ENCODE data around the gene LINS1.

DNA sequence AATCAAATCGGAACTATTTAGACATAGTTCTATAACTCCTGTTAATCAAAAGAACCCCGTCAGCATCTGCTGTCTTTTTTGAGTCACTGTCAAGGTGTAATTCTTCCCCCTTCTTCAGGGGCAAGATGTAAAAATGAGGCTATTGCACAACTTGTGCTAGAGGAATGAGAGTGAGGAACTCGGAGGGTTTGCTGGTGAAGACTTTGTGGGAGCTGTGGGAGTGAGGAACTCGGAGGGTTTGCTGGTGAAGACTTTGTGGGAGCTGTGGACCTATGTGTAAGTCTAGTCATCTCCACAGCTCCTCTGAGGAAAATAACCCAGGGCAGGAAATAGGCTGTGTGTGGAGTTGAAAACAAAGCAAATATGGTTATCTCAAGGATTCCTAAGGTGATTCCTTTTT, 70.8 kb downstream of the LINS1 start:
- TF ChIP-seq, protein P1, sequence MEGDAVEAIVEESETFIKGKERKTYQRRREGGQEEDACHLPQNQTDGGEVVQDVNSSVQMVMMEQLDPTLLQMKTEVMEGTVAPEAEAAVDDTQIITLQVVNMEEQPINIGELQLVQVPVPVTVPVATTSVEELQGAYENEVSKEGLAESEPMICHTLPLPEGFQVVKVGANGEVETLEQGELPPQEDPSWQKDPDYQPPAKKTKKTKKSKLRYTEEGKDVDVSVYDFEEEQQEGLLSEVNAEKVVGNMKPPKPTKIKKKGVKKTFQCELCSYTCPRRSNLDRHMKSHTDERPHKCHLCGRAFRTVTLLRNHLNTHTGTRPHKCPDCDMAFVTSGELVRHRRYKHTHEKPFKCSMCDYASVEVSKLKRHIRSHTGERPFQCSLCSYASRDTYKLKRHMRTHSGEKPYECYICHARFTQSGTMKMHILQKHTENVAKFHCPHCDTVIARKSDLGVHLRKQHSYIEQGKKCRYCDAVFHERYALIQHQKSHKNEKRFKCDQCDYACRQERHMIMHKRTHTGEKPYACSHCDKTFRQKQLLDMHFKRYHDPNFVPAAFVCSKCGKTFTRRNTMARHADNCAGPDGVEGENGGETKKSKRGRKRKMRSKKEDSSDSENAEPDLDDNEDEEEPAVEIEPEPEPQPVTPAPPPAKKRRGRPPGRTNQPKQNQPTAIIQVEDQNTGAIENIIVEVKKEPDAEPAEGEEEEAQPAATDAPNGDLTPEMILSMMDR (IDR thresholded peaks at IDR 0.05), result no peak
- TF ChIP-seq POLR2A (IDR thresholded peaks at IDR 0.05) (no peak), EP300 (IDR thresholded peaks at IDR 0.05) (no peak)

Measured in stomach (tissue), 4 donors.